IMR-90 (cell line): Measurements from ENCODE around the gene SRSF12.

Experiments
- CEBPB ChIP-seq: IDR thresholded peaks from 2 replicates; pipeline ENCODE4 v1.6.1; 2012; ENCODE audit warnings: low read depth, low read length, improper control_type of control experiment
- CHD1 ChIP-seq: IDR thresholded peaks from 2 replicates; pipeline ENCODE4 v1.6.1; 2012; ENCODE audit warnings: low read depth, low read length, improper control_type of control experiment
- CTCF ChIP-seq: conservative IDR thresholded peaks from 2 replicates; pipeline ENCODE4 v1.5.1; 2012; ENCODE audit warnings: mild to moderate bottlenecking, low read depth, low read length, improper control_type of control experiment
- FOS ChIP-seq: fragments of 150-350 bp; IDR thresholded peaks from 2 replicates; pipeline ENCODE4 v1.6.1; 2016; ENCODE audit warnings: low read depth, low read length
- MAFK ChIP-seq: IDR thresholded peaks from 2 replicates; pipeline ENCODE4 v1.6.1; 2012; ENCODE audit warnings: low read depth, low read length, improper control_type of control experiment
- POLR2A ChIP-seq: IDR thresholded peaks from 2 replicates; pipeline ENCODE4 v1.6.1; 2012; ENCODE audit warnings: mild to moderate bottlenecking, low read depth, low read length
- RAD21 ChIP-seq: IDR thresholded peaks from 2 replicates; pipeline ENCODE4 v1.6.1; 2012; ENCODE audit warnings: low read length, improper control_type of control experiment
- RCOR1 ChIP-seq: IDR thresholded peaks from 2 replicates; pipeline ENCODE4 v1.6.1; 2012; ENCODE audit warnings: mild to moderate bottlenecking, low read length, improper control_type of control experiment; ENCODE audit not compliant: insufficient replicate concordance
- SMC3 ChIP-seq: fragments of 150-350 bp; IDR thresholded peaks from 2 replicates; pipeline ENCODE4 v1.6.1; 2016; ENCODE audit warnings: low read depth, mild to moderate bottlenecking, antibody characterized with exemption, low read length, moderate library complexity
- USF2 ChIP-seq: fragments of 150-350 bp; IDR thresholded peaks from 2 replicates; pipeline ENCODE4 v1.6.1; 2017; ENCODE audit warnings: mild to moderate bottlenecking, antibody characterized with exemption, low read length, low read depth
- TF ChIP-seq, protein P1 (sequence below): fragments of 150-350 bp; IDR thresholded peaks from 2 replicates; pipeline ENCODE4 v1.6.1; 2016; ENCODE audit warnings: low read depth, mild to moderate bottlenecking, low read length, moderate library complexity, borderline replicate concordance

GRCh38 chr6:89161326-89162046 is 43.6 kb upstream of the SRSF12 start:
- TF ChIP-seq CTCF (no peak), CEBPB (no peak), SMC3 (no peak), POLR2A (no peak), USF2 (no peak), MAFK (no peak), FOS (no peak), CHD1 (no peak), RAD21 (no peak), RCOR1 (no peak)
- TF ChIP-seq, protein P1, sequence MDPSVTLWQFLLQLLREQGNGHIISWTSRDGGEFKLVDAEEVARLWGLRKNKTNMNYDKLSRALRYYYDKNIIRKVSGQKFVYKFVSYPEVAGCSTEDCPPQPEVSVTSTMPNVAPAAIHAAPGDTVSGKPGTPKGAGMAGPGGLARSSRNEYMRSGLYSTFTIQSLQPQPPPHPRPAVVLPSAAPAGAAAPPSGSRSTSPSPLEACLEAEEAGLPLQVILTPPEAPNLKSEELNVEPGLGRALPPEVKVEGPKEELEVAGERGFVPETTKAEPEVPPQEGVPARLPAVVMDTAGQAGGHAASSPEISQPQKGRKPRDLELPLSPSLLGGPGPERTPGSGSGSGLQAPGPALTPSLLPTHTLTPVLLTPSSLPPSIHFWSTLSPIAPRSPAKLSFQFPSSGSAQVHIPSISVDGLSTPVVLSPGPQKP, result no peak
